HUDEP-2 (cell line): Measurements from ENCODE around the gene KIF11.

Source experiments
- DNase-seq, 76 experiments: peaks; one replicate each; lab custom pipeline; 2025; ENCODE audit not compliant: unreplicated experiment in 76 of 76; lab: John Stamatoyannopoulos, UW

KIF11 gene

GRCh38 chr10:92667078-92667477, 74.1 kb downstream of the KIF11 start:
- DNase-seq: no peak

DNA sequence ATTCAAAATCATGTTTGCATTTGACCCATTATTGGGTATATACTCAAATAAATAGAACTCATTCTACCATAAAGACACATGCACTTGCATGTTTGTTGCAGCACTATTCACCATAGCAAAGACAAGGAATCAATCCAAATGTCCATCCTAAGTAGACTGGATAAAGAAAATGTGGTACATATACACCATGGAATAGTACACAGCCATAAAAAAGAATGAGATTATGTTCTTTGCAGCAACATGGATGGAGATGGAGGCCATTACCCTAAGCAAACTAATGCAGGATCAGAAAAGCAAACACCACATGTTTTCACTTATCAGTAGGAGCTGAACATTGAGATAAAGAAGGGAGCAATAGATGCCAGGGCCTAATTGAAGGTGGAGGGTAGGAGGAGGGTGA, 84.8 kb downstream of the KIF11 start:
- DNase-seq: no peak

DNA sequence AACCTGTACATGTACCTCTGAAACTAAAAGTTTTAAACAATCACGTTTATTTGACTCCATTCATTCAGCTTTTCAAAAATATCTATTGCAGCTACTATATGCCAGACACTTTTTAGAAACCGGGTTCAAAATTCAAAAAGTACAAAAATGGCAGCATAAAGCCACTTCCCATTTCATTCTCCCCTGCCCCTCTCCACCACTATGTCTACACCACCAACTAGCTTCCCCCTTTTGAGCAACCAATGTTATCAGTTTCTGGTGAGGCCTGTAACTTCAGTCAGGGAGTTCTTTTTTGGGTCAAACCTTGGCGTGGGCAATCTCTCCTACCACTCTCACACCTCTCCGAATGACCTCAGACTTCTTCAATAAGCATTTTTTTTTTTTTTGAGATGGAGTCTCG, 85.3 kb downstream of the KIF11 start:
- no peak for DNase-seq

GRCh38 chr10:92681306-92681834, 88.4 kb downstream of the KIF11 start:
- DNase-seq: no peak

DNA sequence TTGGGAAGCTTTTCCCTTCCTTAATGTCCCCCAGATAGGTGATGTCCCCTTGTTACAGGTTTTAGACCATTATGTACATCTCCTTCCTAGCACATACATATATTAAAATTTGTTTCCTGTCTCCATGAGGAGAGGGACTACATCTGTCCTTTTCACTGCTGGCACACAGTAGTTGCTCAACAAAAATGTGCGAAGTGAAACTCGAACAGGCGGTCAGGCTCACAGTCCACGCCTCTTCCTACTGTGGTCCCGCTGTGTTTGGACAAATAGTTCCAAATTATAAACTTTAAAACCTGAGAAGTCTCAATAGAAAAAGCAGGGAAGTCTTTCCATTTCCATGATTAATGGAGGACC, 95.6 kb downstream of the KIF11 start:
- no peak for DNase-seq

DNA sequence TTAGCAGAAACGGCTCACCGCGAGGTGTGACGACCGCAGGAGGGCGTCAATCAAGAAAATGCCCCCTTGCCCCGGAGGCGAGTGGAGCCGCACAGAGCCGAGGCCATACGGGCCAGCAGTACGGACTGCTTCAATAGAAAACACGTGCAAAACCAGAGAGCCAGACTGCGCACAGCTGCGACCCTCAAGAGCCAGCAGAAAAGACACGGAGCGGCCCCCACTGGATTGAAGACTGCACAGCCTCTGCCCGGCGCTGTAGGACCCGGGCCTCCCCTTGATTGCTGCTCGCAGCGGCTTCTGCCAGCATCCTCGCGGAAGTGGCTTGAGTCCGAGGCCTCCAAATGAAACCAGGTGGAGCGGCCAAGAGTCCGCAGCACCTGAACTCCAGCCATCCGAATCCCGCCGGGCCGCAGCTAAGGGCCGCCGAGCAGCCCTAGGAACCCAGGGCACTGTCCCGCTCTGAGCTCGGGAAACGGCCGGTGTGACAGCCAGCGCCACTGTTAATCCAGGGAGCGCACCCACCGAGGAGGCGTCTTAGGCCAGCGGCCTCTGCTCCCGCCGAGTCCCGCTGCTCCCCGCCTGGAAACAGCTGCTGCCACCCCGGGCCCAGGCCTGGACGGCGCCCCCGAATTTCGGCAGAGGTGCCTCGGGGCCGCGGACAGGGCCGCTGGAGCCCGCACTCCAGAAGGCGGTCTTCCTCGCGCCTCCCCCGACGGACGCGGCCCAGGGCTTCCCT, 96.2 kb downstream of the KIF11 start:
- DNase-seq: peak in 42 of 76 experiments; percentile 7 to 62 (median 37)

DNA sequence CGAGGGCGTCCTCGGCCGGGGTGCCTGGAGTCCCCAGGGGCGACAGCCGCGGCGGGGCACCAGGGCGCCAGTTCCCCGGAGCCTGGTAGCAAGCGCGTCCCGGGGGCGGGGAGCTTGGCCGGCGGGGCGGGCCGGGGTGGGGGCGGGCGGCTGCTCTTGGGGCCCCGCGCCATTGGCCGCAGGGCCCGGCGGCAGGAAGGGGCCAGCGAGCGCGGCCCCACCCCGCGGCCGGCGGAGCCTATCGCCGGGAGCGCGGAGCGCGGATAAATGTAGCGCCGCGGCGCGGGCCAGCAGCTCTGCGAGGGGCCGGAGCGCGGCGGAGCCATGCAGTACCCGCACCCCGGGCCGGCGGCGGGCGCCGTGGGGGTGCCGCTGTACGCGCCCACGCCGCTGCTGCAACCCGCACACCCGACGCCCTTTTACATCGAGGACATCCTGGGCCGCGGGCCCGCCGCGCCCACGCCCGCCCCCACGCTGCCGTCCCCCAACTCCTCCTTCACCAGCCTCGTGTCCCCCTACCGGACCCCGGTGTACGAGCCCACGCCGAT, 96.8 kb downstream of the KIF11 start, which contains the start of gene HHEX:
TSS of gene HHEX (plus strand) at position 293 of the 548 bp plus-strand sequence. CDS start at position 325, 32 bp downstream.
- peak in 69 of 76 experiments; percentile 13 to 78 (median 58) for DNase-seq

GRCh38 chr10:92690211-92690914, 97.4 kb downstream of the KIF11 start:
- peak in 67 of 76 experiments; percentile 3 to 80 (median 47) for DNase-seq

GRCh38 chr10:92690915-92691590, 98.1 kb downstream of the KIF11 start:
- DNase-seq: peak in 20 of 76 experiments; percentile 7 to 67 (median 38)

DNA sequence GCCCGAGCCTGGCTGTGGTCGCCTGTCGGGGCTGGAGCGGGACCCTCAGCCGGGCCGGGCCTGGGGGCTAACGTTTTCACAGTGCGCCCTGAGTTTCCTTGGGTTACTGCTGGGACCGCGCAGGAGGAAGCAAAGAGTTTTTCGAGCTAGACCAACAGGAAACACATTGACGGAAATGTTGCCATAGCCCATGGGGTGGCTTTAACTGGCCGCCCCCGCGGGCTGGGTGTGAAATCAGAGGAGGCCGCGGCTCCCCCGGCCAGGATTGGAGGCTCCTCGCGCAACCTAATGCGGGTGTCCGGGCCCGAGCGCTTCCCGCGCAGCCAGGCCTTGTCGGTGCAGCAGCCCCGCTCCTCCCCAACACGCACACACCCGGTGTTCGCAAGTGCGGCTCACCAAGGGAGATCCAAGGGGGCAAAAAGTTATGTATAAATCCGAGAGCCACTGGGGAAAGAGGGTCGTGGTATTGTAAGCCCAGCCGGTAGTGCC, 98.7 kb downstream of the KIF11 start:
- peak in 37 of 76 experiments; percentile 7 to 64 (median 24) for DNase-seq

DNA sequence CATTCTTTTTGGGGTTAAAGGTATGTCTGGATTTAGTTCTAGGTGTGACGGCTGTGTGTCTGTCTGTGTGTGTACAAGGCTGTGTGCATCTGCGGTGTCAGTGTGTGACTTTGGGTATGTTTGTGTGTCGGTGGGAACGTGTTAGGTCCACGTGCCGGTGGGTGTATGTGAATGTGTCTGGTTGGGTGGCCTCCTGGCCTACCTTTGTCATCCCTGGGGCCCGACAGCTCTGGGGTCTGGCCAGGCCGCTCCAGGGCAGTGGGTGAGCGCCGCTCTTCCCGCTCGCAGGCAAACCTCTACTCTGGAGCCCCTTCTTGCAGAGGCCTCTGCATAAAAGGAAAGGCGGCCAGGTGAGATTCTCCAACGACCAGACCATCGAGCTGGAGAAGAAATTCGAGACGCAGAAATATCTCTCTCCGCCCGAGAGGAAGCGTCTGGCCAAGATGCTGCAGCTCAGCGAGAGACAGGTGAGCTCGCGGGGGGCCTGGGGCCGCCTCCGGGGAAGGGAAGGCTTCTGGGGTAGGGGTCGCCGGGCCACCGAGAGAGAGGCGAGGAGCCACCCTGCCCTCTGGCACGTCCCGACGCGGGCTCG, 99.2 kb downstream of the KIF11 start:
- DNase-seq: peak in 11 of 76 experiments; percentile 8 to 67 (median 34)

- peak in 1 of 76 experiments; percentile 16 for DNase-seq
These were observed 100.0 kb downstream of the KIF11 start for GRCh38 chr10:92692697-92693533.

DNA sequence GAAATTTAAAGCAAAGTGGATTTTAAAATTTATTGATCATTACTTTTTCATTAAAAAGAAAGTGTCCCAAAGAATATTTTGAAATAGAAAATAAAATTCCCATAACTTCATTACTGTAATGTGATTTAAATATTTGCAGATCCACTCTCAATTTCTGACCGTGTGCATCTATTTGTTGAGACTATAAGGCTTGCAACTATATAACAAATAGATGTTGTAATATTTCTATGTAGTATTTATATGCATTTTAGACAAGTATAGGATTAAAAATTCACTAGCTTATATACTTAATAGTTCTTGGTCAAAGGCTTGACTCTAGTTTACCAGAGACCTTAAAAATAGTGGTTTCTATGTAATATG, 100.6 kb downstream of the KIF11 start:
- no peak for DNase-seq

DNA sequence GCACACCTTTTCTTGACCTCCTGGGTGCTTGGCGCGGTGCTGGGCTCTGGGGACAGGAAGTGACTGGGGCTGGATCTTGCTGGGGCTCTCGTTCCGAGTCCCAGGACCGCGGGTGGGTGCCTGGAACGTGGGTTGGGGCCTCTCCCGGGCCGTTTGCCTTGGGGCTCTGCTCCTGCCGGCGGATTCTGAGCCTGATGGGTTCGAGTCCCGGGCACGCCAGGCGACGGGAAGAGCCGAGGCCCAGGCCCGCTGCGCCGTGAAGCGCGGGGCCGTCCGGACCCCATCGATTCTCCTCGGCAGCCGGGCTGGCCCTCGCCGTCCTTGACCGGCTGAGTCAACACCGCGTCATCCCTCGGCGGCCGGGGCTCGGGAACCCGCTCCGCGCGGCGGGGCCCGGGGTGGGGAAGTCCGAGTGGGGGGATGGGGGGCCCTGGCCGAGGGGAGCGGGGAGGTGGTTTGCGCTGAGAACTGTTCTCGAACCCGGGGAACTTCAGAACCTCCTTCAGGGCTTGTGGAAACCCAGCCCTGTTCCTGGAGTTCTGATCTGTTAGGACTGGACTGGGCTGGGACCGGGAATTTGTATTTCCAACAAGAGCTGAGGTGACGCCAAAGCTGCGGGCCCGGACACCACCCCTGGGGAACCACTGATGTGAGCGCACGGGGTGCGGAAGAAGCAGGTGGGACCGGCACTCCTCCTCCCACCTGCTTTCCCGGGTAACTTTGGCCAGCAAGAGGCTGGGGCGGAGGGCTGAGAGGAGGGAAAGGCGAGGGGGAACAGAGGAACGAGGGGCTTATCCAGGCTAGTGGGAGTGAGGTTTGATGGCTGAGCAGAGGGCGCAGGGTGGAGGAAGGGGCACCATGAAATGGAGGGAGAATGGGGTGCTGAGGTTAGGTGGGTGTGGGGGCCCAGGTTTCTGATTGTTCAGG, 103.0 kb downstream of the KIF11 start:
- DNase-seq: no peak

GRCh38 chr10:92696606-92697383, 103.9 kb downstream of the KIF11 start:
- DNase-seq: peak in 1 of 76 experiments; percentile 7

DNA sequence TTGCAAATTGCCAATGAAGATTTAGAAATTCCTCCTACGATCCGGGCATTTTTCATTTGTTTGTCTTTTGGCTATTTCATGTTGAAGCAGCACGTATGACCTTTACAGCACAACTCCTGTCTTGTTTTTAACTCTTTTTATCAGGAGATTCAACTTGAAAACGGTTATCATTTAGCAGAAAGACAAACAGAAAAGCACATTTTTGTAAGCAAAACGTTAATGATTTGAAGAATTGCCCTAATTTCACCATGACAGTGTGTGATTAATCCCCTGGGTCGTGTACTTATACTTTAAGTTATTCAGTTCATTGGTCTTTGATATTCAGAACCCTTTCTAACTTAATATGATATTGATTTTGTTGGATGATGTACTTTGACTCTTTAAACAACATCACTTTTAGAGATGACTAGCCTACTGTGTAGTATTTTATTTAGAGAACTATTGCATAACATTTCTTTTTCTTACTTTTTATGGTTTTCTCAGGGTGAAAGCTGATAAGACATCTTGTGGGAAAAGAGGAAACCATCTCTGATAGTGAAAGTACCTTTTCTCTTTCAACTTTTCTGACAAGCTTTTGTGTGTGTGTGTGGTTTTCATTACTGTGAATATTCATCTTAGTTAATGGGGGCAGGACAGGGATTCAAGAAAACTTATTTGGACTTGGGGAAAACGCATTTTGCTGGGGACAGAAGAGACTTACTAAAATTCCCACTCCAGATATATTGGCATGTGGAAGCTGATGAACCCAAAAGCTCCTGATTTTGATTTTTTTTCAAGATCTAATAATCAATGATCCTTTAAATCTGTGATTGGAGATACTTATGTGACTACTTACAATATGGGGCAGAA, 105.0 kb downstream of the KIF11 start:
- DNase-seq: no peak

DNA sequence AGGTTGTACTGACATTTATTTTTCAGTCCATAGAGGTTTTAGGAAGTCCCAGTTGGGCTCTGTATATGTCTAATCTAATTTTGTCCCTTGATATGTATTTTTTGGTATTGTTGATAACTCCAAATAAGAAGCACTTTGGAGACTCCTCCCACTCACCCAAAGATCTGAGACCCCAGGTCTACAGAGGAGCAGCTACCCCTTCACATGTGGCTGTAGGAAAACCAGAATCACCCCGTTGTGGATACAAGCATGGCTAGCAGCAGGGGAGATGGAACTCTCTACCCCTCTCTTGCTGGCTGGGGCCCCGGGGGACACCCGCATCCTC, 106.2 kb downstream of the KIF11 start:
- DNase-seq: peak in 1 of 76 experiments; percentile 22
